ENCODE measurements around the gene ALDOB.

DNA sequence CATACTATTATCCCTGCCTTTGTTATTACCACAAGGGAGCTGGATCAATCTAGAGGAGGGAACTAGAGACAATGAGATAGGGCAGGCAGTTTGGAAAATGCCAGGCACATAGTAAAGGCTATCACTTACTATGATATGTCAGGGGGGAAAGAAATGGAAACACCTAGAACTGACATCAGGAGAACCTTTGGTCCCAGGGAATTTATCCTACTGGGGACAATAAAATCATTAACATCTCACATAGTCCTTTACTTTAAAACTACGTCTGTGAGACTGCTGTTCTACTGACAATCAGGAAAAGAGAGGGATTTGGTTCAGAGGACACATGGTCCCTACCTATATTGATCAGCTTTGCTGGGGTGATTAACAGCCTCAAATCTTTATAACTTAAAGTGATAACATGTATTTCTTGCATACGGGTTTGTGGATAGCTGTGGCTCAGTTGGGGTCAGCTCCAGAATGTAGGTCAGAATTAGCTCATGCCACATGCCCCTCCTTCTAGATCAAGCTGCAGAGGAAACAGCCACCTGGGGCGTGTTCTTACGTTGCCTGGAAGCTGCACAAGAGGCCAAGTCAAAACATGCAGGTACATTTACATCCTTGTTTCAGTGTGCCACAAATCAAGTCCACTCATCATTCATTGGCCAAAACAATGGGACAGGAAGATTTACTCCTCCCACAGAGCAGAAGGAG is 43.9 kb upstream of the ALDOB start:
- no peak for TF ChIP-seq CTBP1 (IDR thresholded peaks at IDR 0.05; ENCODE audit: borderline replicate concordance)
- no peak for TF ChIP-seq BHLHE40 (IDR thresholded peaks at IDR 0.05; ENCODE audit: borderline replicate concordance)
- no peak for TF ChIP-seq SP1 (IDR thresholded peaks at IDR 0.05)
- TF ChIP-seq HDGF (IDR thresholded peaks at IDR 0.05; ENCODE audit: borderline replicate concordance) = no peak
- no peak for TF ChIP-seq FOXK2 (IDR thresholded peaks at IDR 0.05)
- TF ChIP-seq ZNF384 (IDR thresholded peaks at IDR 0.05) = no peak
- TF ChIP-seq LEF1 (IDR thresholded peaks at IDR 0.05; ENCODE audit: borderline replicate concordance) = no peak
- no peak for TF ChIP-seq ARNT (IDR thresholded peaks at IDR 0.05)
- no peak for TF ChIP-seq SUZ12 (IDR thresholded peaks at IDR 0.05)
